ENCODE results near the gene GCNT2. TPM values are rescaled to one million over a fixed set of nuclear protein-coding genes. Genes with fewer than 3 reads are reported as not detected.
A peak's percentile ranks its signal among the peaks of the same experiment; 100 is the strongest.
"Not testable (repeated sequence)": the region's sequence is repeated elsewhere in the genome, so short reads cannot be mapped to it uniquely, and the experiment has no call there.

Gene GCNT2
- polyA plus RNA-seq, 1 donor = 40.0 TPM

DNA sequence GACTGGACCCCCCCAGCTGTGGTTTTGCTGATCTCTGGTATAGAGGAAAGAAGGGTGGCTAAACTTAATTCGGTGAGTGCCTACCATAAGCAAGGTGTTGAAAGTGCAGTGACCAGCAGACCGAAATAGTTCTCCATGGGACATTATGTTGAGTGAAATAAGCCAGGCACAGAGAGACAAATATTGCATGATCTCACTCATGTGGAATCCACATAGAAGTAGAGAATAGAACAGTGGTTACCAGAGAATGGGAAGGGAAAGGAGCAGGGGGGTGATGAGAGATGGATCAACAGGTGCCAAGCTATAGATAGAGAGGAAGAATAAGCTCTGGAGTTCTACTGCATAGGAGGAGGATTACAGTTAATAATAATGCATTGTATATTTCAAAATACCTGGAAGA, 9.7 kb upstream of the GCNT2 start:
- Histone ChIP-seq H3K27me3 (ENCODE audit: control insufficient read depth, insufficient read depth, low read length) (no peaks in the 10 kb centered on the region), H3K9me3 (ENCODE audit: control insufficient read depth, low read depth, low read length) (no peaks in the 10 kb centered on the region), H3K36me3 (ENCODE audit: control insufficient read depth, insufficient read depth, low read length) (no peaks in the 10 kb centered on the region), H3K4me3 (ENCODE audit: low read length) (no peak overlapping the region), H3K27ac (ENCODE audit: low read length) (no peak overlapping the region), H3K4me1 (ENCODE audit: control insufficient read depth, insufficient read depth, low read length) (peaks cover 3% of the 10 kb centered on the region)
- WGBS (ENCODE audit: insufficient coverage, low lambda C conversion rate) = 66% methylated on average over 2 of the region's 2 CpGs
- DNase-seq = no peak

GRCh38 chr6:10513544-10513943, 7.6 kb upstream of the GCNT2 start:
- H3K27ac ChIP-seq (ENCODE audit: low read length) = no peak overlapping the region
- no peaks in the 10 kb centered on the region for H3K36me3 ChIP-seq (ENCODE audit: control insufficient read depth, insufficient read depth, low read length)
- DNase-seq = no peak
- H3K4me1 ChIP-seq (ENCODE audit: control insufficient read depth, insufficient read depth, low read length) = peaks cover 3% of the 10 kb centered on the region
- no CpG with 5 or more reads among the region's 2 CpGs for WGBS (ENCODE audit: insufficient coverage, low lambda C conversion rate)
- no peak overlapping the region for H3K4me3 ChIP-seq (ENCODE audit: low read length)
- no peaks in the 10 kb centered on the region for H3K9me3 ChIP-seq (ENCODE audit: control insufficient read depth, low read depth, low read length)
- no peaks in the 10 kb centered on the region for H3K27me3 ChIP-seq (ENCODE audit: control insufficient read depth, insufficient read depth, low read length)

- no peaks in the 10 kb centered on the region for H3K27me3 ChIP-seq (ENCODE audit: control insufficient read depth, insufficient read depth, low read length)
- no peak for DNase-seq
- H3K9me3 ChIP-seq (ENCODE audit: control insufficient read depth, low read depth, low read length) = no peaks in the 10 kb centered on the region
- WGBS (ENCODE audit: insufficient coverage, low lambda C conversion rate) = no CpG with 5 or more reads among the region's 15 CpGs
- peaks cover 3% of the 10 kb centered on the region for H3K4me1 ChIP-seq (ENCODE audit: control insufficient read depth, insufficient read depth, low read length)
- no peak overlapping the region for H3K27ac ChIP-seq (ENCODE audit: low read length)
- no peaks in the 10 kb centered on the region for H3K36me3 ChIP-seq (ENCODE audit: control insufficient read depth, insufficient read depth, low read length)
- H3K4me3 ChIP-seq (ENCODE audit: low read length) = no peak overlapping the region
These were observed 6.9 kb upstream of the GCNT2 start for GRCh38 chr6:10514049-10514780.

- H3K9me3 ChIP-seq (ENCODE audit: control insufficient read depth, low read depth, low read length) = no peaks in the 10 kb centered on the region
- no peak overlapping the region for H3K27ac ChIP-seq (ENCODE audit: low read length)
- 83% methylated on average over 2 of the region's 4 CpGs for WGBS (ENCODE audit: insufficient coverage, low lambda C conversion rate)
- DNase-seq = no peak
- H3K36me3 ChIP-seq (ENCODE audit: control insufficient read depth, insufficient read depth, low read length) = no peaks in the 10 kb centered on the region
- no peak overlapping the region for H3K4me3 ChIP-seq (ENCODE audit: low read length)
- no peaks in the 10 kb centered on the region for H3K27me3 ChIP-seq (ENCODE audit: control insufficient read depth, insufficient read depth, low read length)
- H3K4me1 ChIP-seq (ENCODE audit: control insufficient read depth, insufficient read depth, low read length) = peaks cover 8% of the 10 kb centered on the region
These were observed 4.2 kb upstream of the GCNT2 start for GRCh38 chr6:10516953-10517352.

DNA sequence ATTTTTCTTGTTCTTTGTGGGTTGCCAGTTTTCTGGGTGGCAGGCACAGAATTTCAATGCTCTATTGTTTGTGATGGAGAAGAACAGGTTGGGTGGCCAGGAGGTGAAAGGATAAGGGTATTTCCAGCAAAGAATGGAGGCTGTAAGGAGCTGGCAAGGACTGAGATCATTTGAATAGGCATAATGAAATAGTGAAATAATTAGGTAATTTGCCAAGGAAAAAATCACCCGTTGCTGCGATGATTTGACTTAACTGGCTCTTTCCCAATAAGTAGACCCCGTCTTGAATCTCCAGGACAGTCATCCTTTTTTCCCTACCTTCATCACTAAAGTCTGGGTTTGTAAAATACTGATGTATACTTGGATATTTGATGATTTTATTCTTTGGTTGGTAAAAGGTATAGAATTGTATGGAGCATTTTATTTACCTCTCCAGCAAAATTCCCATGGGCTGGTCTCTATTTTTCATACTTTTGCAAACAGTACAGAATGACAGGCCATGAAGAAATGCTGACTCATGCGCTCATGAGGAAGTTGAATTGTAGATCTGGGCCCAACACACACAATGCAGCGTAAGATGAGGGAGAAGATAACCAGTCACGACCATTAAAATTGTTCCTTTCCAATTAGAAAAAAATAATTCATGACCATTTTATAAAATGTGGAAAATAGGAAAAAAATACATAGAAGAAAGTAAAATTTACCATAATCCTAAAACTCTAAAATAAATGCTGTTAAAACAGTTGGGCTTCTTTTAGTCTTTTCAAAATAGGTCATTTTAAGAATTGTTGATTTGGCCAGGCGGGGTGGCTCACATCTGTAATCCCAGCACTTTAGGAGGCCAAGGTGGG, 2.4 kb upstream of the GCNT2 start:
- no peaks in the 10 kb centered on the region for H3K36me3 ChIP-seq (ENCODE audit: control insufficient read depth, insufficient read depth, low read length)
- 67% methylated on average over 4 of the region's 7 CpGs for WGBS (ENCODE audit: insufficient coverage, low lambda C conversion rate)
- H3K4me1 ChIP-seq (ENCODE audit: control insufficient read depth, insufficient read depth, low read length) = peaks cover 17% of the 10 kb centered on the region
- no peak overlapping the region for H3K4me3 ChIP-seq (ENCODE audit: low read length)
- peak in 1 of 2 donors; percentile 45 for DNase-seq
- H3K9me3 ChIP-seq (ENCODE audit: control insufficient read depth, low read depth, low read length) = no peaks in the 10 kb centered on the region
- no peak overlapping the region for H3K27ac ChIP-seq (ENCODE audit: low read length)
- no peaks in the 10 kb centered on the region for H3K27me3 ChIP-seq (ENCODE audit: control insufficient read depth, insufficient read depth, low read length)

- not testable (repeated sequence) for H3K27me3 ChIP-seq (ENCODE audit: control insufficient read depth, insufficient read depth, low read length); H3K36me3 ChIP-seq (ENCODE audit: control insufficient read depth, insufficient read depth, low read length); H3K9me3 ChIP-seq (ENCODE audit: control insufficient read depth, low read depth, low read length); DNase-seq; H3K27ac ChIP-seq (ENCODE audit: low read length); H3K4me3 ChIP-seq (ENCODE audit: low read length)
- H3K4me1 ChIP-seq (ENCODE audit: control insufficient read depth, insufficient read depth, low read length) = peaks cover 17% of the 10 kb centered on the region
- no CpG with 5 or more reads among the region's 8 CpGs for WGBS (ENCODE audit: insufficient coverage, low lambda C conversion rate)
These were observed 1.8 kb upstream of the GCNT2 start for GRCh38 chr6:10519408-10519697.

- peaks cover 17% of the 10 kb centered on the region for H3K4me1 ChIP-seq (ENCODE audit: control insufficient read depth, insufficient read depth, low read length)
- no peak overlapping the region for H3K4me3 ChIP-seq (ENCODE audit: low read length)
These were observed 683 bp upstream of the GCNT2 start for GRCh38 chr6:10520468-10520867.

DNA sequence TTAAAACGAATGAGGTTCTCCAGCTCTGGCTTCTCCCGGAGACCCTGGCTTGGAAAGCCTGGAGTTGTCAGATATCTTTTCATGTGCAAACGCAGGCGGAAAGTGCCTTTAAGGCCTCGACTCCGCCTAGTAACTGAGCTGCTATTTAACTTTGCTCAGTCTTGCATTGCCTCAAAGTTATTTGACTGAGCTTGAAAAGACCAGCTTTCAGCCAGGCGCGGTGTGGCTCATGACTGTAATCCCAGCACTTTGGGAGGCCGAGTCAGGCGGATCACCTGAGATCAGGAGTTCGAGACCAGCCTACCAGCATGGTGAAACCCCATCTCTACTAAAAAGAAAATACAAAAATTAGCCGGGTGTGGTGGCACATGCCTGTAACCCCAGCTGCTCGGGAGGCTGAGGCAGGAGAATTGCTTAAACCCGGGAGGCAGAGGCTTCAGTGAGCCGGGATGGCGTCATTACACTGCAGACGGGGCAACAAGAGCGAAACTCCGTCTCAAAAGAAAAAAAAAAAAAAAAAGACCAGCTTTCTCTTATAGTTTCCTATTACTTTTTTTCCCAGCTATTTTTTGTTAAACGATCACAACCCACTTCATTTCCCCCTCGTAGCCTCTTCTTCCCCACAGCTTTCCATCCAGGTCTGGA, 1.9 kb downstream of the GCNT2 start:
- Histone ChIP-seq H3K9me3 (ENCODE audit: control insufficient read depth, low read depth, low read length) (no peaks in the 10 kb centered on the region), H3K4me1 (ENCODE audit: control insufficient read depth, insufficient read depth, low read length) (peaks cover 24% of the 10 kb centered on the region), H3K27ac (ENCODE audit: low read length) (peak overlapping the region; percentile 85), H3K27me3 (ENCODE audit: control insufficient read depth, insufficient read depth, low read length) (no peaks in the 10 kb centered on the region), H3K4me3 (ENCODE audit: low read length) (peak overlapping the region; percentile 12), H3K36me3 (ENCODE audit: control insufficient read depth, insufficient read depth, low read length) (no peaks in the 10 kb centered on the region)
- WGBS (ENCODE audit: insufficient coverage, low lambda C conversion rate) = 80% methylated on average over 1 of the region's 21 CpGs
- DNase-seq = peak; percentile 70 to 85

More at GRCh38 chr6:10520468-10520867, 683 bp upstream of the GCNT2 start:
- H3K27me3 ChIP-seq (ENCODE audit: control insufficient read depth, insufficient read depth, low read length) = no peaks in the 10 kb centered on the region
- DNase-seq = no peak
- peak overlapping the region; percentile 85 for H3K27ac ChIP-seq (ENCODE audit: low read length)
- no peaks in the 10 kb centered on the region for H3K36me3 ChIP-seq (ENCODE audit: control insufficient read depth, insufficient read depth, low read length)
- H3K9me3 ChIP-seq (ENCODE audit: control insufficient read depth, low read depth, low read length) = no peaks in the 10 kb centered on the region
- WGBS (ENCODE audit: insufficient coverage, low lambda C conversion rate) = no CpG with 5 or more reads among the region's 2 CpGs

DNA sequence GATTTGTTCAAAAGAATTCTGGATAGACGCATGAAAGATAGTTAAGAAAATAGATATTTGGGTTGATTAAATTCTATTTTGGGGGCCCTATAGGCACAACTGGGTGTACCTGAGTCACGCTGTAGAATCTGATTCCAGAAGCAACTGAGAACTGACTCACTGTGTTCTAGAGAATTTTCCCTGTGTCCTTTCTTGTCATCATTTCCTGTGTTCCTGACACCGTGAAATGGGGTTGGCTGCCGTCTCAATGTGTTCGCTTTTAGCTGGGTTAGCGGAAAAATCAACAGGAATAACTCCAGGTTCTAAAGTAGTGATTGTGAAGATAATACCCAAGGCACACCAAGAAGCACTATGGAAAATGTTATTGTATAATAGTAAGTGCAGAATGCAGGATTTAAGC, 5.0 kb downstream of the GCNT2 start:
- Histone ChIP-seq H3K4me3 (ENCODE audit: low read length) (no peak overlapping the region), H3K27me3 (ENCODE audit: control insufficient read depth, insufficient read depth, low read length) (no peaks in the 10 kb centered on the region), H3K4me1 (ENCODE audit: control insufficient read depth, insufficient read depth, low read length) (peaks cover 16% of the 10 kb centered on the region), H3K27ac (ENCODE audit: low read length) (no peak overlapping the region), H3K9me3 (ENCODE audit: control insufficient read depth, low read depth, low read length) (no peaks in the 10 kb centered on the region), H3K36me3 (ENCODE audit: control insufficient read depth, insufficient read depth, low read length) (no peaks in the 10 kb centered on the region)
- DNase-seq = no peak
- 100% methylated on average over 1 of the region's 6 CpGs for WGBS (ENCODE audit: insufficient coverage, low lambda C conversion rate)

DNA sequence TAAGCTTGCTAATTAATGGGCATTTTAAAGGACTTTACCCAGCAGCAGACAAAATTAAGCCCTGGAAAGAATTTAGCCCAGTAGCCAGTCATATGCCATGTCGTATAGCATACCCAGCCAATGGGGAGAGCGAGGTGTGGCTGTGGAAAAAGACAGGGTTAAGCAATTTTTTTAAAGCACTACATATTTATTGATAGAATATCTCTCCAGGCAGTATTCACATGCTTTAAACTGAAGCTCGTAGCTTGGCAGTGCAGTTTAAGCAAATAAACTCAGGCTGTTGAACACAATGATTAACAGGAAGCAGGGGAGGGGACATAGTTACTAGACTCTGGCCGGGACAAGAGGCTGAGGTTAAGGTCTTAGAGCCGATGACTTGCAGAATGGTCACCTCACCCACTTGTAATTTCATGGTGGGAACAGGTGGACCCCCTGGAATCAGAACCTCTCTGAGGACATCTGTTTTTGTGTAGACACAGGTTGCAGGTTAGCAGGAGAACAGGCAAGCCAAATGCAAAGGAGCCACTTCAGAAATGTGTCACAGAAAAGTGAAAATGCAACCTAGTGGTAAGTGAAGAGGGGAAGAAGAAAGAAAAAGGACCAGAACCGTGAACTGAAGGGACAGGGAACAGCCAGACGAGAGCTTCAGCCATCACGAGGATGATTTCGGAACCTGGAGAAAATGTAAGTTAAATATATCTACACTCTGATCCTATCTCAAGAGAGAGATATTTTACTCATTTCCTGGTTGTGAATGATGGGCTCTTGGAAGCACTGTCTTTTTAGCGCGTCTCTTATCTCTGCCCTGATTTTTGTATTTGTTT, 7.2 kb downstream of the GCNT2 start:
- DNase-seq = peak; percentile 90 to 96
- Histone ChIP-seq H3K36me3 (ENCODE audit: control insufficient read depth, insufficient read depth, low read length) (no peaks in the 10 kb centered on the region), H3K9me3 (ENCODE audit: control insufficient read depth, low read depth, low read length) (no peaks in the 10 kb centered on the region), H3K27me3 (ENCODE audit: control insufficient read depth, insufficient read depth, low read length) (no peaks in the 10 kb centered on the region), H3K4me1 (ENCODE audit: control insufficient read depth, insufficient read depth, low read length) (peaks cover 9% of the 10 kb centered on the region), H3K27ac (ENCODE audit: low read length) (peak overlapping the region; percentile 95), H3K4me3 (ENCODE audit: low read length) (peak overlapping the region; percentile 62)
- WGBS (ENCODE audit: insufficient coverage, low lambda C conversion rate) = 33% methylated on average over 6 of the region's 11 CpGs

All from large intestine (tissue), 3 donors.